HL-60 (cell line): ENCODE measurements around the gene SZRD1.

Experiments
- DNase-seq, 2 experiments: peaks; one replicate each; pipeline ENCODE4 v3.0.0-alpha.2; 2010 to 2020; ENCODE audit warnings: low read depth in 1 of 2, low spot score in 1 of 2
- H3K27ac ChIP-seq: fragments of 250-450 bp; sonication (Bioruptor Pico); replicated peaks from 2 replicates; pipeline ENCODE4 v1.5.1; 2020; ENCODE audit warnings: mild to moderate bottlenecking, moderate library complexity
- H3K27me3 ChIP-seq: fragments of 250-450 bp; sonication (Bioruptor Pico); 2 replicates; pipeline ENCODE4 v1.5.1; 2021; ENCODE audit warnings: mild to moderate bottlenecking, moderate library complexity; ENCODE audit not compliant: insufficient read depth, poor library complexity, severe bottlenecking
- H3K4me3 ChIP-seq: replicated peaks from 2 replicates; pipeline ENCODE4 v1.5.1; 2011; ENCODE audit warnings: mild to moderate bottlenecking, control low read depth, low read length; ENCODE audit not compliant: insufficient read depth
- CTCF ChIP-seq: IDR thresholded peaks from one replicate; pipeline ENCODE4 v1.5.1; 2011; ENCODE audit warnings: low read length, control low read depth, inconsistent platforms; ENCODE audit not compliant: insufficient read depth
- GABPA ChIP-seq: IDR thresholded peaks from 2 replicates; pipeline ENCODE4 v1.6.1; 2012; ENCODE audit warnings: low read depth
- POLR2AphosphoS5 ChIP-seq: IDR thresholded peaks from 2 replicates; pipeline ENCODE4 v1.6.1; 2012; ENCODE audit warnings: low read depth
- REST ChIP-seq: IDR thresholded peaks from 2 replicates; pipeline ENCODE4 v1.6.1; 2012; ENCODE audit warnings: low read depth; ENCODE audit not compliant: insufficient replicate concordance
- SPI1 ChIP-seq: IDR thresholded peaks from 2 replicates; pipeline ENCODE4 v1.6.1; 2012; ENCODE audit warnings: low read depth, mild to moderate bottlenecking, borderline replicate concordance

Gene SZRD1

GRCh38 chr1:16434501-16434900 lies 67.5 kb downstream of the SZRD1 start:
- no peaks in the 10 kb centered on the region for H3K27me3 ChIP-seq
- H3K4me3 ChIP-seq: no peak overlapping the region
- TF ChIP-seq CTCF: no peak
- DNase-seq: no peak
- no peak overlapping the region for H3K27ac ChIP-seq

GRCh38 chr1:16436946-16437474 lies 70.0 kb downstream of the SZRD1 start, which contains the start of gene SPATA21:
TSS of gene SPATA21 (minus strand) at chr1:16437424. CDS start at chr1:16431371, 6,053 bp downstream.
- H3K27ac ChIP-seq: no peak within 1 kb of the TSS
- TF ChIP-seq CTCF (no peak), REST (no peak), POLR2AphosphoS5 (no peak), GABPA (no peak), SPI1 (no peak)
- H3K4me3 ChIP-seq: no peak within 1 kb of the TSS
- H3K27me3 ChIP-seq: no peaks in the 10 kb centered on the region
- no peak for DNase-seq

- DNase-seq: no peak
- Histone ChIP-seq H3K4me3 (no peak overlapping the region), H3K27me3 (no peaks in the 10 kb centered on the region), H3K27ac (no peak overlapping the region)
- TF ChIP-seq REST (no peak), CTCF (no peak), POLR2AphosphoS5 (no peak), SPI1 (no peak), GABPA (no peak)
These were observed 71.5 kb downstream of the SZRD1 start for GRCh38 chr1:16438516-16438915.

GRCh38 chr1:16438924-16439323 lies 71.9 kb downstream of the SZRD1 start:
- no peak overlapping the region for H3K4me3 ChIP-seq
- no peaks in the 10 kb centered on the region for H3K27me3 ChIP-seq
- no peak overlapping the region for H3K27ac ChIP-seq
- TF ChIP-seq POLR2AphosphoS5 (no peak), GABPA (no peak), SPI1 (no peak), REST (no peak), CTCF (no peak)
- DNase-seq: no peak
